DMS53 treated with DMSO at 0.1 percent for 48 hours (cell line): ENCODE measurements around the gene ZNF322.
A peak's percentile ranks its signal among the peaks of the same experiment; 100 is the strongest.
"Not testable (repeated sequence)": the region's sequence is repeated elsewhere in the genome, so short reads cannot be mapped to it uniquely, and the experiment has no call there.

ENCODE experiments used
- DNase-seq: peaks from one replicate; lab custom pipeline; 2025; ENCODE audit not compliant: unreplicated experiment; lab: John Stamatoyannopoulos, UW

Gene ZNF322, protein sequence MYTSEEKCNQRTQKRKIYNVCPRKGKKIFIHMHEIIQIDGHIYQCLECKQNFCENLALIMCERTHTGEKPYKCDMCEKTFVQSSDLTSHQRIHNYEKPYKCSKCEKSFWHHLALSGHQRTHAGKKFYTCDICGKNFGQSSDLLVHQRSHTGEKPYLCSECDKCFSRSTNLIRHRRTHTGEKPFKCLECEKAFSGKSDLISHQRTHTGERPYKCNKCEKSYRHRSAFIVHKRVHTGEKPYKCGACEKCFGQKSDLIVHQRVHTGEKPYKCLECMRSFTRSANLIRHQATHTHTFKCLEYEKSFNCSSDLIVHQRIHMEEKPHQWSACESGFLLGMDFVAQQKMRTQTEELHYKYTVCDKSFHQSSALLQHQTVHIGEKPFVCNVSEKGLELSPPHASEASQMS

GRCh38 chr6:26659042-26659999 is at the start of gene ZNF322:
TSS of gene ZNF322 (minus strand) at chr6:26659746. CDS start at chr6:26638553, 21,193 bp downstream.
- DNase-seq, result peak; percentile 84

DNA sequence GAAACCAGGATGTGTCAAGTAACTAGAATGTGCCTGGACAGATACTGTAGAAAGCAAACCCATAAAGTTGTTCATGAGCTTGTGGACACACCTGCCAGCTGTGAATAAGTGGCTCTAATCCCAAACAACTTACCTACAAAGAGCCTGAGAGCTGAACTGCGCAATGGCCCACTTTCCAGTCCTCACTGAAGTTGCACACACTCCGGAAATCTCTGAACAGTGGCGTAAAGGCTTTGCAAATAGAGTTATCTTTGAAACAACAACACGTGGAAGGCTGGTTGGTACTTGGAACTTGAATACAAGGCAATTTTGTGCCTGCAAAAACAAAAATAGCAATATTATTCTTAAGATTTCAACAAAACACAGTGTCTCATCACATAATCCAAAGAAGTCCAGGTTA is 46.2 kb upstream of the ZNF322 start:
- not testable (repeated sequence) for DNase-seq

DNA sequence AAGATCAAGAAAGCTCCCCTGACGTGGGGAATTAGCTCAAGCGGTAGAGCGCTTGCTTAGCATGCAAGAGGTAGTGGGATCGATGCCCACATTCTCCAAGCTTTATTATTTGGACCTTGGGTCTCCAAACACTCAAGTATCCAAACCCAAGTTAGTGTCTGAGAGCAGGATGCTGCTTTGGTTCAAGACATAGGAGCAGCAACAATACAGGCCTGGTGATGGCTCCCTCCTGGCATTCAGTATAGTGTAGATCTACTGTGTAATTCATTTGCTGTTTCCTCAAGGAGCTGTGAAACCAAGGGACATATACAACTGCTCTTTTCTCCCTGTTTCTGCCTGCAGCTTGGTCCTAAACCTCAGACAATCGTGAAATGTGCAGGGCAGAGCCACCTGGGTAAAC is 45.8 kb upstream of the ZNF322 start:
- DNase-seq, result not testable (repeated sequence)

GRCh38 chr6:26701023-26701747 is 41.6 kb upstream of the ZNF322 start:
- DNase-seq, result not testable (repeated sequence)

DNA sequence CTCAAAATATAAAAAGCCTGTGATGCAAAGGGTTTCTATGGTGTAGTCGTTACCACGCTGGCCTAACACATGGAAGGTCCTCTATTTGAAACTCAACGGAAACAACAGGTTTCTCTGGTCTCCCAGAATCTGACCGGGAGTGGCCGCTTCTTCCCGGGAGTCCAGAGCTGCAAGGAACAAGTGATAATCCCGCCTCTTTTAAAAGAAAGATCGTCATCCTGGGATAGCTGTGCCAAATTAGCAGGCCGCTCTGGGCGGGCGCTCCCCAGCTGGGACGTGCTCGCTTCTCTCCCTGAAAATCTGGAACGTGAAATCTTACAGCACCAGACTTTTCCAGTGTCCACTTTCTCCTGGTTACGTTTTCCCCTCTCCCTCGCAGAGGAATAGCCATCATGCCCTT is 38.0 kb upstream of the ZNF322 start:
- DNase-seq, result not testable (repeated sequence)

DNA sequence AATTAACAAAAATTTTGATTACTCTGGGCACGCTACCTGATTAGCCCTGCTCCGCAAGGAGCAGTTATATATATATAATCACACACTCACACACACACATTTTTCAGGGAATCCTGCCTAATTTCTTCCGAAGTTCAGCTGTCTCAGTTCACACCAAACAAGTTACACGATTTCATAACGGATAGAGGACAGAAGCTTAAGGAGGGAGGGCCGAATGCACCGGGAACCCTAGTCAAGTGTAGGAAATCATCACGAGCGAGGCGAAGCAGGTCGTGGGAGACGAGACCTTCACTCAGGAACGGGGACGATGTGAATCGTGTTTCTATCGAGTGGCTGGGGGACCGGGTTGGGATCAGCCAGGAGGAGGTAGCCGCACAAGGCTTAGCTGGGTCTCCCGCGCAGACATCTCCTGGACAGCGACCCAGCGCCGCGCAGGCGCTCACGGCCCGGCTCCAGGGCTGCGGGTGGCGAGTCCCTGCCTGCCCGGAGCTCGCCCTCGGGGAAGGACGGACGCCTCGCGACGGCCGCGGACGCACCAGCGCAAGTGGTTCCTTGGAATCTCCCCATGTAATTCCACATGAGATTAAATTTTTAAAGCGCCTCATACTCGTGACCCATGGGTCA is 29.9 kb upstream of the ZNF322 start:
- DNase-seq, result not testable (repeated sequence)

- not testable (repeated sequence) for DNase-seq
Observed at GRCh38 chr6:26682435-26683042, 23.0 kb upstream of the ZNF322 start.

GRCh38 chr6:26673287-26673686 is 13.7 kb upstream of the ZNF322 start:
- not testable (repeated sequence) for DNase-seq

DNA sequence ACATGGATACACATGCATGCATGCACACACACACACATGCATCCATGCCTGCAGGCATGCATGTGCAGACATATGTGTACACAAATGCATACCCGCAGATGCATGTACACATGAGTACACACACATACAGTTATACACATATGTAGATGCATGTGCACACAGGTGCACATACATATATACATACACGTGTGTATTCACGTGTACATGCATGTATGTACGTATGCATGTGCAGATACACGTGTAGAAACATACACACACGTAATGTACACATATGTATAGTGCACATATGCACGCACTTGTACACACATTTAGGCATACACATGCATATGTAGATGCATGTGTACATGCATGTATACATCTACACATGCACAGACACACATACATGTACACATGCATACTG is 11.0 kb upstream of the ZNF322 start:
- not testable (repeated sequence) for DNase-seq

DNA sequence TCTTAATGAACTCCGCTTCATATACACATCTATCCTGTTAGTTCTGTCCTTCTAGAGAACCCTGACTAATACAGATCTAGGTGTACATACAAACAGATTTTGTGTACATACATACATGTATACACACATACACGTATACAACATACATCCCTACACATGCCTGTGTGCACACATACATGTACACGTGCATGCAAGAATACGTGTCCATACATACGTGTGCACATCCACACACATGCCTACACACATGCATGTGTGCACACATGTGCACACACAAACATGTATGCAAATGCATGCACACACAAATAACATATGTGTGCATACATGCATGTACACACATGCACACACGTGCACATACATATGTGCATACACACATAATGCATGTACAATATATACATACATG is 10.5 kb upstream of the ZNF322 start:
- not testable (repeated sequence) for DNase-seq

DNA sequence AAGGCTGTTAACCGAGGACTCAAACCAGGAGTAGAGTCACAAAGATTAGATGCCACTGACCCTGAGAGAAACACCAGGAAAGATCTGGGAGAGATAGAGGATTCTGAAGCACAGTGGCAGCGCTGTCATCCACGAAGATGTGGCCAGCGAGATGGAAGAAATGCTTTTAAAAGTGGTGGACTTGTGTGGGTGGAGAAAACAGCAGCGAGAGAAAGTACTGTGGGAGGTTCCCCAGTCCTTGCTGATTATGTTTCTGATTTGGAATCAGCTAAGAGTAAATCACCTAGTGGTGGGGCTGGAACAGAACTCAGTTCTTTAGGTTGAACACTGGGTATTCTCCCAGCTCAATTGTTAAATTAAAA is 435 bp upstream of the ZNF322 start:
- DNase-seq, result no peak

DNA sequence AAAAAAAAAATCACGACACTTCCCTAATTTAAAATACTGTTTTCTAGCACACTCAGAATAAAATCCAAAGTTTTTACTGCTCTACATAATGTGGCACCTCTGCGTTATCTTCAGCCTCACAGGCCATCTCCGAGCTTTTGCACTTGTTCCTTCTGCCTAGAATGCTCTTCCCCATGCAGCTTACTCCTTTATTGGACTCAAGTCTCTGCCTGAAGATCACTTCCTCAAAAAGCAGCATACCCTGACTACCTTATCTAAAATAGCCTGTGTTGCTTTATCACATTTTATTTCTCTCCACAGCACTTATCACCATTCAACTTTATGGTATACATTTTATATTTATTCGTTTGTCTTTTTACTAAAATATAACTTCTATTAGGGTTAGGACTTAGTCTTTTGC is 2.3 kb downstream of the ZNF322 start:
- no peak for DNase-seq

- DNase-seq, result no peak
Observed at GRCh38 chr6:26653007-26653406, 6.5 kb downstream of the ZNF322 start.

DNA sequence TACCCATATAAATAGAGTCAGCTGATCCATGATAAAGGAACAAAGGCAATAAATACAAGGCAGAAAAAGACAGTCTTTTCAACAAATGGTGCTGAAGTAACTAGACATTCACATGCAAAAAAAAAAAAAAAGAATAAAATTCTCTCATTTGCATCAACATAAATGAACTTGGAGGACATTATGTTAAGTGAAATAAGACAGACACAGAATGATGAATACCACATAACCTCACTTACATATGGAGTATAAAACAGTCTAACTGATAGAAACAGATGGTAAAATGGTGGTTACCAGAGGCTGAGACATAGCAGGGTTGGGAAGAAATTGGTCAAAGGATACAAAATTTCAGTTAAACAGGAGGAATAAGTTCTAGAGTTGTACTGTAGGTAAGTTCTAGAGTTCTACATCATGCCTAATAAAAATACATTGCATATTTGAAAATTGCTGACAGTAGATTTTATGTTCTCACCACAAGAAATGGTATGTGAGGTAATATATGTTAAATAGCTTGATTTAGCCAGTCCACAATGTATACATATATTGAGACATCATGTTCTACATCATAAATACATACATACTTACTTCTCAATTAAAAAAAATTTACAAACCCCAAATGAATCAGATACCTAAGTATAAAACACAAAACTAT is 8.3 kb downstream of the ZNF322 start:
- DNase-seq, result no peak

- DNase-seq, result no peak
Observed at GRCh38 chr6:26646074-26646473, 13.5 kb downstream of the ZNF322 start.

GRCh38 chr6:26640806-26641205 is 18.7 kb downstream of the ZNF322 start:
- no peak for DNase-seq

GRCh38 chr6:26629359-26629758 is 30.2 kb downstream of the ZNF322 start:
- DNase-seq, result no peak

DNA sequence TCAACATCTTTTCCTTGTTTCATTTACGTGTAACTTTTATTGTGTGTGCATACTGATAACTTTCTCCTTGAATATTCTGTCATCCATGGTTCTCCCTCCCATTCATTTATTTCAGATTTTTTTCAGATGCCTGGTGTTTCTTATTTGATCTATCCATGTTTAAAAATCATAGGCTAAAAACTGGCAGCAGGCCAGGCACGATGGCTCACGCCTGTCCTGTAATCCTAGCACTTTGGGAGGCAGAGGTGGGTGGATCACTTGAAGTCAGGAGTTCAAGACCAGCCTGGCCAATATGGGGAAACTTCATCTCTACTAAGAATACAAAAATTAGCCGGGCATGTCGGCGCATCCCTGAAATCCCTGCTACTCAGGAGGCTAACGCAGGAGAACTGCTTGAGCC is 31.7 kb downstream of the ZNF322 start:
- DNase-seq, result no peak

- no peak for DNase-seq
Observed at GRCh38 chr6:26624557-26624956, 35.0 kb downstream of the ZNF322 start.

- no peak for DNase-seq
Observed at GRCh38 chr6:26623339-26623859, 36.1 kb downstream of the ZNF322 start.
